Fibroblast of skin of right quadriceps (primary cell): ENCODE data around the gene BTBD7.
"Not testable (repeated sequence)": the region's sequence is repeated elsewhere in the genome, so short reads cannot be mapped to it uniquely, and the experiment has no call there.

Source experiments
- DNase-seq: peaks from one replicate; pipeline ENCODE4 v3.0.0-alpha.2; 2013

BTBD7 gene

DNA sequence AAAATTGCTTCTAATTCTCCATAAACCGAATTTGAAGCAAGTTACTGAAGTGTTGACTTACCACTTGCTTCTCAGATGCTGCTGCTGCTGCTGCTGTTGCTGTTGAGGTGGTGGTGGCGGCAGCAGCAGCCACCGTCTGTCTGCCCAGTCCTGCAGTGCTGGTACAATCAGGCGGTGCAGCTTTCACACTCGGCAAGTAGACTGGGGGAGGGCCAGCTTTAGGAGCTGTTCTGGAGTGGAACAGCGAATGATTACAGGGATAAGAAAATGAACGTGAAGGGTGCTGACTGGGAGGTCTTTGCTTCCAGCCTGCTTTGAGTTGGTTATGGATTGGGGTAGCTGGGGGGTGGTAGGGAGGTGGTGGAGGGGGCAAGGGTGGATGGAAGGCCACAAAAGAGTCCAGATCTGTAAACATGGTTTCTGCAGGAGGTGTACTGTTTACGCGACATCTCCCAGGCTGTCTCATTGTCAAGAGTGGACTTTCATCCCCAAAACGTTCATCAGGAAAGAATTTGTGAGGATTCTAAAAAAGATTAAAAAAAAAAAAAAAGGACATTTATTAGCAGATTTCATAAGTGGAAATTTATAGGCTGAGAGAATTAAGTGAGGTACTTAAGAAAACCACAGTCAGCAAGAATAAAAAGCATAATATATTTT, 86.9 kb downstream of the BTBD7 start:
- peak; percentile 41 for DNase-seq

DNA sequence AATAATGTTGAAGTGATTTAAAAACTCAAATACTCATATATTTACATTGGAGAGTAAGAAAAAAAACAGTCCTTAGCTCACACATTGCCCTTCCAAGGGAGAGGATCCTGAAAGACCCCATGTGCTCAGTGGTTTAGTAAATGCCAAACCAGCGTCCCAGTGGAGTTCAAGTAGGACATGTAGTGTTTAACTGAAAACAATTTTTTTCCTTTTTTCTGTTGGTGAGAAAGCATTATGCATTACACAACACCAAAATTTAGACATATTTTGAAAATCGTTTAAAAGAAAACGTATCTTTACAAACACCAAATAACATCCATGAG, 92.2 kb downstream of the BTBD7 start:
- DNase-seq: no peak

DNA sequence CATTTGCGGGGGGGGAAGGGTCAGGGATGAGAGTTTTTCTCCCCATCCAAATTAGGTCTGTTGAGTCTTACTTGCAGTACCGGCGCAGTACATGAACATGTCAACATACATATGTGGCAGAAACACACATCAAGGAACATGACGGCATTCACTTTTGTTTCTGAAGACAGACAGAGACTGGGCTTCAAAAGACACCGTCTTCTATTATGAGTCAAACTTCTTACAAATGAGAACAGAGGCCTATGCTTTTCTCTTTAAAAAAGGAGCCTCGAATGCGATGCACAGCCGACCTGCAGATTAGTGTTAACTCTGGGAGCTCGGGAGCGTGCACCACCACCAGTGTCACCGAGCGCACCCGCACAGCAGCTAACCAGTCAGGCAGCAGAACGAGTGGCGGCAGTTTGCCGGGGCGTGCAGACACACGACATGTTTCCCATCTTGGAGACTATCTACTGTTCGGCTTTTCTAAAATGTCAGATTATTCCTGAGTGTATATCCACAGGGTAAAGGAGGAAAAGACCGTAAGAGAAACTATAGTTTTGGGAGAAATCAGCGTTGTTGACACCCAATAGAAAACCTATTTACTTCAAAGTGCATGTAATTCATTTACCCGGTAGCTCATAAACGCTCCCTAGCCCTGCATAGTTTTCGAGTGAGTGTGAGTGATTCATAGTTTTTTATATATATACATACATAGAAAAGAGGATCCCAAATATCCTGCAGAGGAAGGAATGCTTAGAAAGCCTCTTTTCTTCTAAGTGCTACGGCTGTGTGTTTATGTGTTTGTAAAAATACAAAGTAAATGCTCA, 92.8 kb downstream of the BTBD7 start:
- peak; percentile 83 for DNase-seq

DNA sequence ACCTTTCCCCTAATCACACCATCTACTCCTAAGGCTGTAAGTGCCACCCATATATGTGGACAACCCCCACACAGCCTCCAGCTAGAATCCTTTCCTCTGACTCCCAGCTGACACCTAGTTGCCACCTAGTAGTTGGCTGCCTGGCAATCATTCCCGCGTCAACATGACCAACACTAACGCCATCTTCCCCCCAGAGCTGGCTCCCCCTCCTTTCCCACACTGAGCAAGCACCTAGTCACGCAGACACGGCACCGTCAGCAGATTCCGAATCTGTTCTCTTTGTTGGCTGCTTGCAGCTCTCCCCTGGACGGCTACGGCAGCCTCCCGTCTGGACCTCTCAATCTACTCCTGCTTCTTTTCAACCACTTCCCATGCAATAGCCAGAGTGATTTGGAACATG, 98.0 kb downstream of the BTBD7 start:
- peak; percentile 68 for DNase-seq

DNA sequence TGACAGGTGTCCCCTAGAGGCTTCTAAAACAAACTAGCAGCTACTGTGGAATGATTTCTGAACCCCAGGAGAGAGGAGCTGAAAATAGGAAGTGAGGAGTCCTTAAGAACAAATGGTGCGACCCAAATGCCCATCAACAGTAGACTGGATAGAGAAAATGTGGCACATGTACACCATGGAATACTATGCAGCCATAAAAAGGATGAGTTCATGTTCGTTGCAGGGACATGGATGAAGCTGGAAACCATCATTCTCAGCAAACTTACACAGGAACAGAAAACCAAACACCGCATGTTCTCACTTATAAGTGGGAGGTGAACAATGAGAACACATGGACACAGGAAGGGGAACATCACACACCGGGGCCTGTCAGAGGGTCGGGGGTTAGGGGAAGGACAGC, 99.8 kb downstream of the BTBD7 start:
- DNase-seq: not testable (repeated sequence)

DNA sequence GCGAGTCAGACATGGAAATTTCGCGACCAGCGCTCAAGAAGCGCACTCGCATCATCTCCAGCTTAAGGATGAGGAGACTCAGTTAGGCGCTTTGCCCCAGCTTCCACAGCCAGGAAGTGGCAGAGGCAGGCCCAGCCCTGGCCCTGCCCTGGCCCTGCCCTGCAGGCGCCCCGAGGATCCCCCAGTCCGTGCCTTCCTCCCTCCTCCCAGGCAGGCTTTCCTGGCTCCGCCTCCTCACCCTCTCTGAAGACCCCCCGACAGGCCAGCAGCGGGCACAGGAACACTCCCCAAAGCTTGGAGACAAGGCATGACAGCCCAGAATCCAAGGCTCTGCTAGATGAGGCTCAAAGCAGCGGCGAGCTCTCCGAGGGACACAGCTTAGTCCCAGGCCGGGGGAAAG, 100.7 kb downstream of the BTBD7 start:
- no peak for DNase-seq

DNA sequence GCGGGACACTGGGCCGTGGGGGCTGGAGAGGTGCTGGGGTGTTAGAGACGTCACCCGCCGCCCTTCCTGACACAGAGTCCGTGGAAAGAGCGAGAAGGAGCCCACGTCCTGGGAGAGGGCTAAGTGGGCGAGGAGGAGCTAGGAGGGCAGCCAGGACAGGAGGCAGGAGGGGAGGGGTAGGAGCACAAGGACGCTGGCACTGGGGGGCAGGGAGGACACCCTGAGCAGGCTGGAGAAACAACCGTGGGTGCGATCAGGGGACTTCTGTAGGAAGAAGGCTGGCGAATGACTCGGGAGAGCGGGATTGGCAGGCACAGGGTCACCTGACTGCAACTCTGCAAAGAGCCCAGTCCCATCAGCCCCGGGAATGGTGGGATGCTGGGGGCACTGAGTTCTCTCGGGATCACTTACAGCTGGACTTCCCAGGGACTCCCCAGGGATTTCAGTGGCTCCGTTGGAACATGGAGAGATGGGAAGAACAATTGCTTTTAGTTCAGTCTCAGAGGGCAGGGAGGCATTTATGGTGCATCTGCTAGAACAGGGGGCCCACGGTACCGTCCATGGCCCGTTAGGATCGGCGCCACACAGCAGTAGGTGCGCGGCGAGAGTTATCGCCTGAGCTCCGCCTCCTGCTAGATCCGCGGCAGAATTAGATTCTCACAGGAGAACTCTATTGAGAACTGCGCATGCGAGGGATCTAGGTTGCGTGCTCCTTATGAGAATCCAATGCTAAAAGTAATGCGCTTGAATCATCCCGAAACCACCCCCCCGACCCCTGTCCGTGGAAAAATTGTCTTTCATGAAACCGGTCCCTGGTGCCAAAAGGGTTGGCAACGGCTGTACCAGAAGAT, 101.5 kb downstream of the BTBD7 start:
- DNase-seq: peak; percentile 24

DNA sequence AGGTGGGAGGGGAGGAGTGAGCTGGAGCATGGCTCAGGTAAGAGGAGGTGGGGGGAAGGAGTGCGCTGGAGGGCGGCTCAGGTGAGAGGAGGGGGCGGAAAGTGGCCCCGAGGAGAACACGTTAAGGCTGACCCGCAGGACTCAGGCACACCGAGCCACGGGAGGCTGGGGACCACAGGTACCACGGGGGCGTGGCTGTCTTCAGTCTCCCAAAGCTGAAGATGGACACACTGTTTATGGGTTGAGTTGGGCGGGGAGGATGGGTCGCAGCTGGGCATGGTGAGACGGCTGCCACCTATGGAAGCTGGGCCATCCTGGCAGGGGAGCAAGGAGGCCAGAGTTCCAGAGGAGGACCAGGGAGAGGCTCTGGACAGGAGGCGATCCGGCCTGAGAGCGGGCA, 102.3 kb downstream of the BTBD7 start:
- no peak for DNase-seq

DNA sequence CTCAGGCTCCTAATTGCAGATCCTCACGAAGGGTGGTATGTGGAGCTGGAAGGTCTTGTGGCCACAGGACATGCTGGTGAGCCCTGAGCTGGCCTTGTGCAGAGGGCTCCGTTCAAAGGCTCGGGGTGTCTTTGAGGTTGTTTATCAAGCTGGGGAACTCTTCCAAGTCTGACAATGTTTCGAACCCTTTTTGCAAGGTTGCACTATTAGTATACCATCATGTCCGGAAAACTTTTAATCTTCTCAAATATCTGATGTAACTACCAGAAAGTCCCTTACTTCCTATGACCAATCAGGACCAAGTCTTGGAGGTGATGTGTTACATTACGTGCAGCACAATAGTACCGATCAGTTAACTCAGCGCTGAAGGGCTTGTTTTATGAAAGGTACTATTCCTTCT, 104.3 kb downstream of the BTBD7 start:
- DNase-seq: no peak

DNA sequence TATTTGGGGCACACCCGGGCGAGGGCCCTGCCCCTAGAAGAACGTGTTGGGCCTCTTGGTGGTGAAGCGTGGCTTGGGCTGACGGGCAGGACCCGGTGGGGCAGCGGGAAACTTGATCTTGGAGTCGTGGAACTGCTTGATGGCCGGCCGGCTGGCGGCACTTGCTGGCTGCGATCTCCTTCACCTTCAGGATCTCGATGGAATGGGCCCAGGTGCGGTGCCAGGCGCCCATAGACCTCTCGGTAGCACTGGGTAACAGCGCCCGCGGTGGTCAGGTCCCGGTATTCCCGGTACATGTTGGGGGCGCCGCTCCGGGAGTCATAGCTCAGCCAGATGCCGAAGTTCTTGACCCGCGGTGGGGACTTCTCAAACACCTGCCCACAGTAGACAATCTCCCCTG, 109.3 kb downstream of the BTBD7 start:
- no peak for DNase-seq

DNA sequence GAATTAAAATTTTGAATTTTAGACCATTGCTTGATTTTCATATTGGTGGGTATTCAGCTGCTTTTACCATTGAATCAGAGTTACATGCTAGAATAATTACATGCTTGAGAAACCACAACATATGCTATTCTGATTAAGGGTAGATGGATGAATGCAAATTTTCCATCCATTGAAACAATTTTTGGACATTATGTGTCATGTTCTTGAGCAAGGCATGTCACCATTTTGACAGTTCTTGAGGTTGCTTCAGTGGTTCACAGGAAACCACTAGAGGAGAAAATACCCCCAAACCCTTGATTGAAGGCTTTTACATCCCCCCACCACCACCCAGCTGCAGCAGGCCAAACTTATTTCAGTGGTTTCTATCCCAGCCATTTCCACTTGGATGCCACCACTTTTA, 112.3 kb downstream of the BTBD7 start:
- no peak for DNase-seq

DNA sequence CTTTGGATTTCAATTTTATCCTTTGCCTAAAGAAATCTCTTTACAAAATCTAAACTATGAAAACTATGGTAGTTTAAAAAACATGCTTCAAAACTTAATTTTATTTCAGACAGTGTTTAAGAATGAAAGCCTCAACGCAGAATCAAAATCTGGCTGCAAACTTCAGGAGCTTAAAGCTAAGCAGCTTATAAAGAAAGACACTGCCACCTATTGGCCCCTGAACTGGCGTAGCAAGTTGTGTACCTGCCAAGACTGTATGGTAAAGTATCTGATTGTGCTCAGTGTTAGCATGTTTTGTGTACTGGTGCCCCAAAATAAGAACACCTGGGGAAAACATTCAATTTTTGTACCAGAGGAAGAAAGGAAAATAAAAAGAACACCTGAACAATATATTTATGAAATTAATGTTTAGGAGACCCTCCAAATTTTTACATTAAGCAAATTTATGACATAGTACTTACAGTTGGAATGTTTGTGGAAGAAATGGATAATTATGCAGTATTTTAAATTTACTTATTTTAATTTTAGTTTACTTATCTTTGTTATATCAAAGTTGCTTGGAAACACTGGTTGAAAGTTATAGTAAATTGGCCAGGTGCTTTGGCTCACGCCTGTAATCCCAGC, 113.6 kb downstream of the BTBD7 start:
- peak; percentile 42 for DNase-seq

DNA sequence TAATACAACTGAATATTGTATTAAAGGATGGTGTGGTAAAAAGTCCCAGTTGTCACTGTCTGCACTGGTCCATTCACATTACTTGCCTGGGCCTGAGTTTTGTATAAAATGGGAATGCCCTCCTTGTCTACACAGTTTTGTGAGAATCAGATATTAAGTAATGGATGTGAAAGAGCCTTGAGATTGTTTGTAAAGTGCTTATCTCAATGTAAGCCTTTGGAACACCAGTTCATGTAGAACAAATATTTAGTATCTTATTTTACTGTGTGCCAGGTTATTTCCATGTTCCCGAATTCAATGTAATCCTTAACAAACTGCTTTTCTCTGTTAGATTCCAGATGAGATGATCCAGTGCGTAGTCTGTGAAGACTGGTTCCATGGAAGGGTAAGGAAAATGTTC, 118.2 kb downstream of the BTBD7 start:
- no peak for DNase-seq

DNA sequence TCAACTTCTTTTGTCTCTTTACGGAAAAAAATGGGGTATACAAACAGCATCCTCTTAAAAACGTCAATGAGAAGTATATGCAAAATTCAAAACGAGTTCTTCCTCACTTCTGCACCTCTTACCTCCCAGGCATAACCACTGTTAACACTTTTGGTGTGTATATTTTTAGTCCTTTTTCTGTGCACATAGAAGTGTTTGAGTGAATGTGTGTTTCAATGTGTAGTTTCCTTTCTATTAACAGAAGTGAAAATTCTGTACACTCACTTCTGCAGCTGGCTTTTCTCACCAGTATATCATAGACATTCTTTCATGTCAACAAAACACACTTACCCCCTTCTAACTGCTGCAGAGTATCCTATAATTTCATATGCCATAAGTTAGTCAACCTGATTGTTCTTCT, 120.4 kb downstream of the BTBD7 start:
- no peak for DNase-seq

DNA sequence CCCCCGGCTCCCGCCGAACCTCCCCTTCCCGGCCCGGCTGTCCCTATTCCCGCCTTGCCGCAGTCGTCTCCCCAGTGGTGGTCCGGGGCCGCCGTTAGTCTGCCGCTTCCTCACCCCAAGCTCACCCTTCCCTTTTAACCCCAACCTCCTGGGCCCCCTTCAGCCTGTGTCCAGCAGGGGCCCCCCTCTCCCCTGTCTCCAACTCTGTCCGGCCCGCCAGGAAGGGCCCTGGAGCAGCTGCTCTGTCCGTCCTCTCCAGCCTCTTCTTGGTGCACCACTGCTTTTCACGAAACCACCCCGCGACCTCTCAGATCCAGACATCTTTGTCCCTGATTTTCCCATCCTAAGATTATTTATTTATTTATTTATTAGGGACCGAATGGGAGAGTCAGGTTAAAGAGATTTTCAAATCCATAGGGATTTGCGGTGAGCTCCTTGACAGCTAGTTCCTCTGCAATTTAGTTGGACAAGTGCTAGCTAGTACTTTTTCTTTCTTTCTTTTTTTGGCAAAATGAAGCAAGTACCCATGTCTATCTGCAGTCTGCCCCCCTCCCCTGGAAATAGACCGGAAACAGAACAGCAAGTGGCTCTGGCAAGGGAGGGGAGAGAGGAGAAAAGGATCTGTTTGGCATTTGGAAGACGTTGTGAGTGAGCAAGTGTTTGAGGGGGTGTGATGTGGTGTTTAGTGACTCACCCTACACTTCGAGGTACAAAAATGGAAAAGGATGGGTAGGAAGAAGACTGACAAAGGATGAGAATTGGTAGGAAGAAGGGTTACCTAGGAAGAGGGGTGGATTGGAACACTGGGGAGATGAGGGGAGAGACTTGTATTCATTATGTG, 125.1 kb downstream of the BTBD7 start:
- peak; percentile 51 for DNase-seq

DNA sequence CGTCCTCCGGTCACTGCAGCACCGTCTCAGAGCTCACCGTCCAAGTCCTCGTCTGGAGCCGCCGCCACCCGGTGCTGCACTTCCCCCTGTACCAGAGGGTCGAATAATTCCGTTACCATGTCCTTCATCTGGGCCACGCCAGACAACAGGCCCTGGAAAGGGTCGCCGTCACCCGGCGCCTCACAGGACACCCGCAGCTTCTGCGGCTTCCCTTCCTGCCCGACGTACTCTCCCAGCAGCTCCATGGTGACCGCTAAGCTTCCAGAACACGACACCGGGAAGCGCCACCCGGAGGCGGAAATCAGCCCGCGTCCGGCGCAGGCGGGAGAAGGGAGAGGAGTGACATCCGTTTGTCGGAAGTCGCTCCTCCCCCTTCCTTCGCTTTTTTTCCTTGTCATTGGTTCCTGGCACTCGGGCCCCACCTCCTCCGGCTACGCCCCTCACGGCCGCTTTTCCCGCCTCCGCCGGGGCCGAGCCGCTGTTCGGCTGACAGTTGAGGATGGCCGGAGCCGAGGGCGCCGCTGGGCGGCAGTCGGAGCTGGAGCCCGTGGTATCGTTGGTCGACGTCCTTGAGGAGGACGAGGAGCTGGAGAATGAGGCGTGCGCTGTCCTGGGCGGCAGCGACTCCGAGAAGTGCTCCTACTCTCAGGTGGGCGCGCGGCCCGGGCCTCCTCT, 125.9 kb downstream of the BTBD7 start, which contains the start of the genes GON7 and UBR7:
Gene GON7 (minus strand): TSS at position 273 of the 675 bp plus-strand sequence. CDS start 28 bp downstream, at position 245.
Gene UBR7 (plus strand): TSS at position 464 of the 675 bp plus-strand sequence. CDS start 36 bp downstream, at position 500.
- peak; percentile 96 for DNase-seq

DNA sequence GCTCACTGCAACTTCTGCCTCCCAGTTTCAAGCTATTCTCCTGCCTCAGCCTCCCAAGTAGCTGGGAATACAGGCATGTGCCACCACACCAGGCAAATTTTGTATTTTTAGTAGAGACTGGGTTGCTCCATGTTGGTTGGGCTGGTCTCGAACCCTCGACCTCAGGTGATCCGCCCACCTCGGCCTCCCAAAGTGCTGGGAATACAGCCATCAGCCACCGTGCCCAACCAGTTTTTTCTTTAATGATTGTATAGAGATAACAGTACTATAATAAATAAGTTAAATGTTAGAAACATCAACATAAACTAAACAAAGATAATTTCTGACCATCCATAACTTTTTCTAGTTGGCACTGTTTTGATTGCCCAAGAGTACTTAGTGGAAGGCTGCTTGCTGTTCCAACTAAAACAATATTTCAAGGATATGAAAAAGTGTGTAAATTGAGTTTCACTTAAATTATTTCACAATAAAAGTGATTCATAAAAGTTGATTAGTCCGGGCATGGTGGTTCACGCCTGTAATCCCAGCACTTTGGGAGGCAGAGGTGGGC, 131.6 kb downstream of the BTBD7 start:
- no peak for DNase-seq

DNA sequence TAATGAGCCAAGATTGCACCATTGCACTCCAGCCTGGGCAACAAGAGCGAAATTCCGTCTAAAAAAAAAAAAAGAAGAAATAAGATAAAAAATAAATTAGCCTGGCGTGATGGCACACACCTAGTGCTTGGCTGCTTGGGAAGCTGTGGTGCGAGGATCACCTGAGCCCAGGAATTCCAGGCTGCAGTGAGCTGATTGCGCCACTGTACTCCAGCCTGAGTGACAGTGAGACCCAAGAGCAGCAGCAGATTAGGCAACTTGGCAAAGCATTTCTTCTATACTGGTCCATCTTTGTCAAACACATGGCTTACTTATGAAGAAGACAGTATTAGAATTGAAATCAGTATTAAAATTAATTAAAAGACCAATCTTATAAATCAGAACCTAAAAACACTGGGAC, 132.3 kb downstream of the BTBD7 start:
- DNase-seq: no peak

DNA sequence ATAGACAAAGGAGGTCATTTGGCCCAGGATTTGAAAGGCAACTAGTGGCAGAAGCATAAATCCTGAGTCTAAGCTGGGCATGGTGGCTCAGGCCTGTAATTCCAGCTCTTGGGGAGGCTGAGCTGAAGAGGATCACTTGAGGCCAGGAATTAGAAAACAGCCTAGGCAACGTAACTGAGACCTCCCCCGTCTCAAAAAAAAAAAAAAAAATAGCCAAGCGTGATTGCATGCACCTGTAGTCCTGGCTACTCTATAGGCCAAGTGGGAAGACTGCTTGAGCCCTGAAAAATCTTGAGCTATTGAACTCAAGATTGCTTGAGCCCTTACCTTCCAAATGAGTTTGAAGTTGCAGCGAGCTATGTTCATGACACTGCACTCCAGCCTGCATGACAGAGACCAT, 133.8 kb downstream of the BTBD7 start:
- DNase-seq: no peak

DNA sequence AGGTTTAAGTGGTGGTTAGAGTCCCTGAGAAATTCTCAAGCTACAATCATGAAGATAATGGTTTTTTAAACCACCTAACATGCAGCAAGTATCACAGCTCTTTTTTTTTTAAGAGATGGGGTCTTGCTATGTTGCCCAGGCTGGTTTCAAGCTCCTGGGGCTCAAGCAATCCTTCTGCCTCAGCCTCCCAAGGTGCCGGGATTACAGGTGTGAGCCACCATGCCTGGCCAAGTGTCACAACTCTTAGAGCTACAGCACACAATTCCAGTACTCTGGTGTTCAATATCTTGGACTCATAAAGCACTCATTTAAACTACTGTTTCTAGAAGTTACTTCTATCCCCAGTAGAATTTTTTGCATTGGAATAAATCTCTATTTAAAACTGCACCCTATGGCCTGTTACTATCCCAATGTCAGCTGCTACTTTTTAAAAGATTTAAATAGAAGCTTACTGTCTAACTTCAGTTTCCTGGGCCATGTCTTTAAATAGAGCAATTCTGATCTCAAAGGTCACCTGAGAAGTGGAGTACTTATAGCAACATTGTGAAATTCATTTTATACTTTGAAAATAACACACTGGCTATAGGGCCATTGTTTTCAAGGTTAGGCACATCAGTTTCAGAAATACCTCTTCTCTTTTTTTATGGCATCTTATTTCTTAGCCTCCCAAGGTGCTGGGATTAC, 137.4 kb downstream of the BTBD7 start:
- no peak for DNase-seq
